K562 (cell line): ENCODE data around the gene MED15. TPM values are rescaled to one million over a fixed set of nuclear protein-coding genes. Genes with fewer than 3 reads are reported as not detected.
A peak's percentile ranks its signal among the peaks of the same experiment; 100 is the strongest.

Experiments used
- ADNP ChIP-seq: fragments of 200-800 bp; sonication (Bioruptor generic); IDR thresholded peaks from 2 replicates; pipeline ENCODE4 v1.6.1; 2016; ENCODE audit warnings: missing genetic modification characterization, missing compliant biosample characterization
- GTF2E2 ChIP-seq: fragments of 200-800 bp; sonication (Bioruptor generic); IDR thresholded peaks from 2 replicates; pipeline ENCODE4 v1.6.1; 2016; ENCODE audit warnings: missing genetic modification characterization, missing compliant biosample characterization
- MTF1 ChIP-seq: fragments of 250-450 bp; sonication (Bioruptor Pico); IDR thresholded peaks from 2 replicates; pipeline ENCODE4 v1.9.0; 2021; ENCODE audit warnings: moderate library complexity, mild to moderate bottlenecking, inconsistent platforms, borderline replicate concordance
- NCOA6 ChIP-seq: fragments of 450-650 bp; IDR thresholded peaks from 2 replicates; pipeline ENCODE4 v1.6.1; 2017; ENCODE audit warnings: mild to moderate bottlenecking
- NFE2L1 ChIP-seq: fragments of 450-650 bp; IDR thresholded peaks from 2 replicates; pipeline ENCODE4 v1.6.1; 2016; ENCODE audit warnings: missing genetic modification characterization, low read depth, mild to moderate bottlenecking, missing compliant biosample characterization, moderate library complexity, borderline replicate concordance
- RBM25 ChIP-seq: fragments of 200-400 bp; formaldehyde crosslinking; IDR thresholded peaks from 2 replicates; pipeline ENCODE4 v1.6.1; 2018; ENCODE audit warnings: low read length, low read depth, moderate library complexity; ENCODE audit not compliant: severe bottlenecking
- SMARCE1 ChIP-seq: fragments of 450-650 bp; IDR thresholded peaks from 2 replicates; pipeline ENCODE4 v1.7.1; 2016; ENCODE audit warnings: mild to moderate bottlenecking
- TAF9B ChIP-seq: fragments of 450-650 bp; IDR thresholded peaks from 2 replicates; pipeline ENCODE4 v1.6.1; 2018; ENCODE audit warnings: mild to moderate bottlenecking; ENCODE audit not compliant: partially characterized antibody
- TEAD2 ChIP-seq: fragments of 450-650 bp; IDR thresholded peaks from 2 replicates; pipeline ENCODE4 v1.6.1; 2016; ENCODE audit warnings: missing genetic modification characterization, control low read depth, missing compliant biosample characterization
- XRCC3 ChIP-seq: fragments of 450-650 bp; IDR thresholded peaks from 2 replicates; pipeline ENCODE4 v1.6.1; 2017; ENCODE audit warnings: mild to moderate bottlenecking, moderate library complexity
- ZNF41 ChIP-seq: fragments of 250-450 bp; sonication (Bioruptor Pico); conservative IDR thresholded peaks from 2 replicates; pipeline ENCODE4 v1.4.0; 2020; ENCODE audit warnings: mild to moderate bottlenecking
- ZNF436 ChIP-seq: fragments of 250-450, 450-650 bp; sonication (Bioruptor Pico); formaldehyde crosslinking; IDR thresholded peaks from 2 replicates; pipeline ENCODE4 v1.7.0; 2020; ENCODE audit warnings: mild to moderate bottlenecking
- ZNF586 ChIP-seq: fragments of 450-650 bp; formaldehyde crosslinking; conservative IDR thresholded peaks from 2 replicates; pipeline ENCODE4 v1.4.0; 2020; ENCODE audit warnings: mild to moderate bottlenecking, moderate library complexity
- ZNF77 ChIP-seq: fragments of 250-450 bp; sonication (Bioruptor Pico); IDR thresholded peaks from 2 replicates; pipeline ENCODE4 v1.5.0; 2020
- polyA plus RNA-seq, 8 experiments: library from polyadenylated mRNA; depleted of rRNA in 4 of 8; stranded (reverse) in 5 of 8; unstranded in 3 of 8; fragments of >200 nt; fragmentation: Nextera tagmentation in 2 of 8; fragmentation: Illumina TruSeq in 1 of 8; extraction: Ambion mirVana in 2 of 8; extraction: Trizol in 1 of 8; gene quantifications; 2 replicates each; pipeline versions ENCODE4 v1.2.1 to v1.2.3, GENCODE V29; 2011 to 2014; ENCODE audit warnings: inconsistent platforms in 1 of 8, missing spikeins in 1 of 8
- total RNA-seq, 7 experiments: library from RNA; depleted of rRNA in 6 of 7; stranded (reverse); fragments of >200 nt in 6 of 7; fragmentation: Illumina TruSeq in 2 of 7; extraction: Trizol in 2 of 7; gene quantifications; 2 replicates each; pipeline versions ENCODE4 v1.2.1 to v1.2.3, GENCODE V29; 2011 to 2021; ENCODE audit warnings: low replicate concordance in 1 of 7
- TF ChIP-seq, protein P1 (sequence below): sonication (generic); formaldehyde crosslinking; IDR thresholded peaks from 2 replicates; pipeline ENCODE4 v1.8.0; 2022; ENCODE audit warnings: mild to moderate bottlenecking, low read depth, missing genetic modification reagents
- TF ChIP-seq, protein P2 (sequence below): fragments of 250-450 bp; sonication (Bioruptor Pico); IDR thresholded peaks from 2 replicates; pipeline ENCODE4 v1.8.0; 2021; ENCODE audit warnings: moderate library complexity, mild to moderate bottlenecking, inconsistent platforms
- TF ChIP-seq, protein P3 (sequence below): fragments of 200-800 bp; sonication (Bioruptor generic); IDR thresholded peaks from 2 replicates; pipeline ENCODE4 v1.6.1; 2017; ENCODE audit warnings: missing genetic modification characterization, missing compliant biosample characterization
- TF ChIP-seq, protein P4 (sequence below): fragments of 450-650 bp; IDR thresholded peaks from 2 replicates; pipeline ENCODE4 v1.6.1; 2018; ENCODE audit warnings: mild to moderate bottlenecking, low read depth; ENCODE audit not compliant: partially characterized antibody

MED15 gene
- total and polyA plus RNA-seq, 9 of the 15 experiments (the other 6 are each of a cell fraction or from before 2014, with no cell fraction given) = 4.0 to 271 (median 60.1) TPM

DNA sequence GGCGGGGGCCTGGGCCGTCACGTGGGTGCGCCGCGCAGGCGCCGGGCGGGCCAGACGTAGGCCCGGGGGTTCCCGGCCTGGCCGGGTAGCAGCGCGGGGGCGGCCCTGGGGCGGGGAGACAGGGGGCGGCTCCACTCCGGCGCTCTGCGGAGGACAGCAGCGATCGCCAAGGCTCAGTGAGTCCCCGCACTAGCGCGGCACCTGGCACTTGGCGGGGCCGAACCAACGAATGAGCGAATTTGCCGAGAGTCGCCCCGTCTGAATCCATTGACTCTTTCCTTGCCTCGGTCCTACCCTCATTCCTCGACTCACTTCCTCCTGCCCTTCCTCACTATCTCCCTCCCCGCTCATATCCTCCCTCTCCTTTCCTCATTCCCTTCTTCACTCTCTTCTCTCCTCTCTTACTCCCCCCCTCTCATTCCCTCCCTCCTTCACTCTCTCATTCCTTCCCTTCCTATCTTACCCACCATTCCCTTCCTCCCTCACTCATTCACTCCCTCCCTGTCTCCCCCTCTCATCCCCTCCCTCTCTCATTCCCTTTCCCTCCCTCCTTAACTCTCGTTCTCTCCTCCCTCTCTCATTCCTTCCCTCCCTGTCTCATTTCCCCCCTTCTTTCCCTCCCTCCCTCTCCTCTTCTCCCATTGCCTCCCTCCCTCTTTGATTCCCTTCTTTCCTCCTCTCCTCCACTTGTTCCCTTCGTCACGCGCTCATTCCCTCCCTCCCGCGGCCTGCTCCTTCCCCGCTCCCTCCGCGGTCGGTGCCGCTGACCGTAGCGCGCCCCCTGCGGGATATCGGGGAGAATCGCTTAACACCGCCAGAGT lies 11.3 kb upstream of the MED15 start (continued):
- no peak for TF ChIP-seq NFE2L1 (tag)
- TF ChIP-seq, protein P1, sequence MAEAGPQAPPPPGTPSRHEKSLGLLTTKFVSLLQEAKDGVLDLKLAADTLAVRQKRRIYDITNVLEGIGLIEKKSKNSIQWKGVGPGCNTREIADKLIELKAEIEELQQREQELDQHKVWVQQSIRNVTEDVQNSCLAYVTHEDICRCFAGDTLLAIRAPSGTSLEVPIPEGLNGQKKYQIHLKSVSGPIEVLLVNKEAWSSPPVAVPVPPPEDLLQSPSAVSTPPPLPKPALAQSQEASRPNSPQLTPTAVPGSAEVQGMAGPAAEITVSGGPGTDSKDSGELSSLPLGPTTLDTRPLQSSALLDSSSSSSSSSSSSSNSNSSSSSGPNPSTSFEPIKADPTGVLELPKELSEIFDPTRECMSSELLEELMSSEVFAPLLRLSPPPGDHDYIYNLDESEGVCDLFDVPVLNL (CRISPR knock-in tag) = no peak
- TF ChIP-seq, protein P2, sequence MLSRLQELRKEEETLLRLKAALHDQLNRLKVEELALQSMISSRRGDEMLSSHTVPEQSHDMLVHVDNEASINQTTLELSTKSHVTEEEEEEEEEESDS (CRISPR knock-in tag) = no peak
- TF ChIP-seq TAF9B = no peak
- TF ChIP-seq SMARCE1 = no peak
- TF ChIP-seq ZNF77 (CRISPR knock-in tag) = no peak
- no peak for TF ChIP-seq MTF1 (CRISPR knock-in tag)
- TF ChIP-seq GTF2E2 = no peak
- TF ChIP-seq ADNP (tag) = no peak
- TF ChIP-seq, protein P3, sequence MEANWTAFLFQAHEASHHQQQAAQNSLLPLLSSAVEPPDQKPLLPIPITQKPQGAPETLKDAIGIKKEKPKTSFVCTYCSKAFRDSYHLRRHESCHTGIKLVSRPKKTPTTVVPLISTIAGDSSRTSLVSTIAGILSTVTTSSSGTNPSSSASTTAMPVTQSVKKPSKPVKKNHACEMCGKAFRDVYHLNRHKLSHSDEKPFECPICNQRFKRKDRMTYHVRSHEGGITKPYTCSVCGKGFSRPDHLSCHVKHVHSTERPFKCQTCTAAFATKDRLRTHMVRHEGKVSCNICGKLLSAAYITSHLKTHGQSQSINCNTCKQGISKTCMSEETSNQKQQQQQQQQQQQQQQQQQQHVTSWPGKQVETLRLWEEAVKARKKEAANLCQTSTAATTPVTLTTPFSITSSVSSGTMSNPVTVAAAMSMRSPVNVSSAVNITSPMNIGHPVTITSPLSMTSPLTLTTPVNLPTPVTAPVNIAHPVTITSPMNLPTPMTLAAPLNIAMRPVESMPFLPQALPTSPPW (CRISPR knock-in tag) = no peak
- TF ChIP-seq TEAD2 (tag) = no peak
- TF ChIP-seq NCOA6 = no peak
- TF ChIP-seq RBM25 = no peak
- TF ChIP-seq, protein P4, sequence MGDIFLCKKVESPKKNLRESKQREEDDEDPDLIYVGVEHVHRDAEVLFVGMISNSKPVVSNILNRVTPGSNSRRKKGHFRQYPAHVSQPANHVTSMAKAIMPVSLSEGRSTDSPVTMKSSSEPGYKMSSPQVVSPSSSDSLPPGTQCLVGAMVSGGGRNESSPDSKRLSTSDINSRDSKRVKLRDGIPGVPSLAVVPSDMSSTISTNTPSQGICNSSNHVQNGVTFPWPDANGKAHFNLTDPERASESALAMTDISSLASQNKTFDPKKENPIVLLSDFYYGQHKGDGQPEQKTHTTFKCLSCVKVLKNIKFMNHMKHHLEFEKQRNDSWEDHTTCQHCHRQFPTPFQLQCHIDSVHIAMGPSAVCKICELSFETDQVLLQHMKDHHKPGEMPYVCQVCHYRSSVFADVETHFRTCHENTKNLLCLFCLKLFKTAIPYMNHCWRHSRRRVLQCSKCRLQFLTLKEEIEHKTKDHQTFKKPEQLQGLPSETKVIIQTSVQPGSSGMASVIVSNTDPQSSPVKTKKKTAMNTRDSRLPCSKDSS = no peak
- TF ChIP-seq XRCC3 = no peak
- TF ChIP-seq ZNF41 = peak; percentile 76
- TF ChIP-seq ZNF586 (CRISPR knock-in tag) = peak; percentile 85
- TF ChIP-seq ZNF436 (CRISPR knock-in tag) = peak; percentile 59; the same call in 1 of the 2 replicates
